ENCODE measurements around the gene MDK.

MDK gene

GRCh38 chr11:46382646-46383403 lies 1.4 kb downstream of the MDK start:
- no peak for DNase-seq (ENCODE audit: low spot score)

- no peak for DNase-seq (ENCODE audit: low spot score)
These were observed 1.9 kb downstream of the MDK start for GRCh38 chr11:46383404-46383758.

- no peak for DNase-seq (ENCODE audit: low spot score)
These were observed 2.7 kb downstream of the MDK start for GRCh38 chr11:46383974-46384701.

- no peak for DNase-seq (ENCODE audit: low spot score)
These were observed 3.9 kb downstream of the MDK start for GRCh38 chr11:46385169-46386004.

- DNase-seq (ENCODE audit: low spot score), result no peak
These were observed 4.6 kb downstream of the MDK start for GRCh38 chr11:46386005-46386578.

GRCh38 chr11:46386674-46387073 lies 5.2 kb downstream of the MDK start:
- no peak for DNase-seq (ENCODE audit: low spot score)

GRCh38 chr11:46387456-46387855 lies 6.0 kb downstream of the MDK start:
- DNase-seq (ENCODE audit: low spot score), result no peak

- no peak for DNase-seq (ENCODE audit: low spot score)
These were observed 6.6 kb downstream of the MDK start for GRCh38 chr11:46387919-46388618.

- no peak for DNase-seq (ENCODE audit: low spot score)
These were observed 7.4 kb downstream of the MDK start for GRCh38 chr11:46388619-46389449.

- DNase-seq (ENCODE audit: low spot score), result peak; percentile 81
These were observed 8.2 kb downstream of the MDK start for GRCh38 chr11:46389450-46390330.

- DNase-seq (ENCODE audit: low spot score), result no peak
These were observed 9.1 kb downstream of the MDK start for GRCh38 chr11:46390331-46391171.

- no peak for DNase-seq (ENCODE audit: low spot score)
These were observed 9.7 kb downstream of the MDK start for GRCh38 chr11:46391186-46391577.

GRCh38 chr11:46391578-46392420 lies 10.3 kb downstream of the MDK start, which contains the start of gene CHRM4:
CHRM4 (minus strand) TSS chr11:46391776; CDS start chr11:46386557, 5,219 bp downstream.
- DNase-seq (ENCODE audit: low spot score), result peak; percentile 41

- peak; percentile 93 for DNase-seq (ENCODE audit: low spot score)
These were observed 11.2 kb downstream of the MDK start for GRCh38 chr11:46392421-46393230.

- no peak for DNase-seq (ENCODE audit: low spot score)
These were observed 11.8 kb downstream of the MDK start for GRCh38 chr11:46393231-46393616.

- DNase-seq (ENCODE audit: low spot score), result no peak
These were observed 12.3 kb downstream of the MDK start for GRCh38 chr11:46393759-46394158.

- no peak for DNase-seq (ENCODE audit: low spot score)
These were observed 16.1 kb downstream of the MDK start for GRCh38 chr11:46397526-46397925.
